HepG2 (cell line): ENCODE results near the gene UGT1A3.

Experiments used
- CHD4 ChIP-seq: fragments of 200-600 bp; sonication (generic); IDR thresholded peaks from 2 replicates; pipeline ENCODE4 v1.7.0; 2017; ENCODE audit warnings: mild to moderate bottlenecking, low read length, borderline replicate concordance
- TF ChIP-seq, protein P1 (sequence below): sonication (generic); formaldehyde crosslinking; IDR thresholded peaks from 2 replicates; pipeline ENCODE4 v1.4.0; 2020; ENCODE audit warnings: mild to moderate bottlenecking, missing genetic modification reagents

DNA sequence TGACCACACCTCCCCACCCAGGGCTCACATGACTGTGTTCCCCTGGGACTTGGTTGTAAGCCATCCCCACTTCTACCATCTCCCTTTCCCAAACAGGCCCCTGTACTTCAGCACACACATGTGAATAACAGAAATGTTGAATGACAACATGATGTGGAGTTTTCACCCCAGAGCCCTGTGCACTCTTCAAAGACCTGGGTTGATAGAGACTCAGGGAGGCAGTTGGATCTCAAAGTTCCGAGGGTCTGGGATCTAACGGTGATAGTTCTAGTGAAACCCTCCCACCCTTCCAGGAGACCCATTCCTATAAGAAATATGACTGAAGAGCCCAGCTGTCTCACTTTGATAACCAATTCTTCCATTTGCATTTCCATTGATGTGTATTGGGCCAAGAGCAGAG, 49.2 kb downstream of the UGT1A3 start, which contains the start of gene MROH2A:
- TF ChIP-seq, protein P1, sequence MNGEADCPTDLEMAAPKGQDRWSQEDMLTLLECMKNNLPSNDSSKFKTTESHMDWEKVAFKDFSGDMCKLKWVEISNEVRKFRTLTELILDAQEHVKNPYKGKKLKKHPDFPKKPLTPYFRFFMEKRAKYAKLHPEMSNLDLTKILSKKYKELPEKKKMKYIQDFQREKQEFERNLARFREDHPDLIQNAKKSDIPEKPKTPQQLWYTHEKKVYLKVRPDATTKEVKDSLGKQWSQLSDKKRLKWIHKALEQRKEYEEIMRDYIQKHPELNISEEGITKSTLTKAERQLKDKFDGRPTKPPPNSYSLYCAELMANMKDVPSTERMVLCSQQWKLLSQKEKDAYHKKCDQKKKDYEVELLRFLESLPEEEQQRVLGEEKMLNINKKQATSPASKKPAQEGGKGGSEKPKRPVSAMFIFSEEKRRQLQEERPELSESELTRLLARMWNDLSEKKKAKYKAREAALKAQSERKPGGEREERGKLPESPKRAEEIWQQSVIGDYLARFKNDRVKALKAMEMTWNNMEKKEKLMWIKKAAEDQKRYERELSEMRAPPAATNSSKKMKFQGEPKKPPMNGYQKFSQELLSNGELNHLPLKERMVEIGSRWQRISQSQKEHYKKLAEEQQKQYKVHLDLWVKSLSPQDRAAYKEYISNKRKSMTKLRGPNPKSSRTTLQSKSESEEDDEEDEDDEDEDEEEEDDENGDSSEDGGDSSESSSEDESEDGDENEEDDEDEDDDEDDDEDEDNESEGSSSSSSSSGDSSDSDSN (CRISPR knock-in tag) = no peak
- TF ChIP-seq CHD4 = no peak
